HG03045 (cell line): Measurements from ENCODE around the gene NUAK1.
"Not testable (repeated sequence)": the region's sequence is repeated elsewhere in the genome, so short reads cannot be mapped to it uniquely, and the experiment has no call there.

ENCODE experiments used
- ATAC-seq: cut with Tn5 transposase; IDR thresholded peaks from one replicate; pipeline ENCODE4 v1.9.1; 2021; ENCODE audit warnings: mild to moderate bottlenecking, moderate library complexity; ENCODE audit not compliant: unreplicated experiment

Gene NUAK1

GRCh38 chr12:106147956-106148355 is 9.2 kb upstream of the NUAK1 start:
- no peak for ATAC-seq

GRCh38 chr12:106146987-106147386 is 8.2 kb upstream of the NUAK1 start:
- no peak for ATAC-seq

GRCh38 chr12:106145539-106146447 is 7.0 kb upstream of the NUAK1 start:
- no peak for ATAC-seq

GRCh38 chr12:106144847-106145246 is 6.1 kb upstream of the NUAK1 start:
- no peak for ATAC-seq

- ATAC-seq = no peak
These were observed 4.0 kb upstream of the NUAK1 start for GRCh38 chr12:106142591-106143261.

GRCh38 chr12:106141920-106142319 is 3.2 kb upstream of the NUAK1 start:
- not testable (repeated sequence) for ATAC-seq

- no peak for ATAC-seq
These were observed 2.7 kb upstream of the NUAK1 start for GRCh38 chr12:106141452-106141851.

GRCh38 chr12:106141003-106141402 is 2.2 kb upstream of the NUAK1 start:
- ATAC-seq = no peak

GRCh38 chr12:106140223-106140986 is 1.7 kb upstream of the NUAK1 start:
- ATAC-seq = no peak

- ATAC-seq = no peak
These were observed 843 bp upstream of the NUAK1 start for GRCh38 chr12:106139422-106140171.

- no peak for ATAC-seq
These were observed 459 bp downstream of the NUAK1 start for GRCh38 chr12:106138357-106138632.

- no peak for ATAC-seq
These were observed 1.0 kb downstream of the NUAK1 start for GRCh38 chr12:106137530-106138356.

GRCh38 chr12:106136263-106136662 is 2.5 kb downstream of the NUAK1 start:
- ATAC-seq = no peak

- ATAC-seq = no peak
These were observed 3.0 kb downstream of the NUAK1 start for GRCh38 chr12:106135781-106136180.

- ATAC-seq = no peak
These were observed 3.7 kb downstream of the NUAK1 start for GRCh38 chr12:106135075-106135474.

- no peak for ATAC-seq
These were observed 4.3 kb downstream of the NUAK1 start for GRCh38 chr12:106134294-106134949.

GRCh38 chr12:106133136-106134087 is 5.3 kb downstream of the NUAK1 start:
- no peak for ATAC-seq
